GM20000 (cell line): ENCODE results near the gene ITGB4.

Experiments
- DNase-seq: peaks from one replicate; pipeline ENCODE4 v3.0.0; 2012; ENCODE audit warnings: low spot score
- TF ChIP-seq, protein P1 (sequence below): IDR thresholded peaks from 2 replicates; pipeline ENCODE4 v1.5.1; 2012; ENCODE audit warnings: mild to moderate bottlenecking, control low read depth; ENCODE audit errors: extremely low read depth, missing control alignments

The ITGB4 gene

DNA sequence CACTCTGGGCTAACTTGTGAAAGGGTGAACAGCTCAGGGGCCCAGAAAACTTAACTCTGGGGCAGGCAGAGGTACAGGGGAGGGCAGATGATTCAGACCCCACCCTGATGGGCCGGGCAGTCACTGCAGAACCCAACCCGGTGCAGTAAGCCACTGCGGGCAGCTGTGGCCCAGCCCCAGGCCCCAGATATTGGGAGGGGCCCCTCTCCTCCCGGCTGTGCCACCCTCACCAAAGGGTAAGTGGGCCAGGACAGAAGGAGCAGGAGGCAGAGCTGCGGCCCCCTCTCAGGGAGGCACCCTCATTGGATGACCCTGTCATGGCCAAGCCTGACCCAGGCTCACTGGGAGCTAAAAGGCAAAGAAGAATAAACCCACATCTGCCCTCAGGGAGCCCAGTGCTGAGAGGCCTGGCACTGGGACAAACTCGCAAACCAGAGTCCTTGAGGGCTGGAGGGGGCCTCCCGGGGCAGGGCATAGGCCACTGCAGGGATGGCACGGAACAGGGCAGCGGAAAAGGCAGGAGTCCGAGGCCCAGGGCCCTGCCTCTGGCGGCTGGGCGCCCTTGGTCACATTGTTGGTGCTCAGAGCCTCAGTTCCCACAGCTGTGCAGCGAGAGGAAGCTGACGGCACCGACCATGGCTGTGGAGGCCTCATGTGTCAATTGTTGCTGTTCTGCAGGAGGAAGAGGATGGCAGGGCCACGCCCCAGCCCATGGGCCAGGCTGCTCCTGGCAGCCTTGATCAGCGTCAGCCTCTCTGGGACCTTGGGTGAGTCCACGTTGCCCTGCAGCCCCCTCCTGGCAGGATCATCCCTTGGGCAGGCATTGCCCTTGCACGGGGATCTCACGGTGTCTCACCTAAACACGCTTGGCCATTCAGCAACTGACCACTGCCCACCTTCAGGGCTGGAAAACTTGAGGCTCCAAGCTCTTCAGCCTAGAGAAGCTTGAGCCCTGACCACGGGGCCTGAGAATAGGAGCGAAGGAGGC, 3.1 kb downstream of the ITGB4 start:
- DNase-seq: no peak
- TF ChIP-seq, protein P1, sequence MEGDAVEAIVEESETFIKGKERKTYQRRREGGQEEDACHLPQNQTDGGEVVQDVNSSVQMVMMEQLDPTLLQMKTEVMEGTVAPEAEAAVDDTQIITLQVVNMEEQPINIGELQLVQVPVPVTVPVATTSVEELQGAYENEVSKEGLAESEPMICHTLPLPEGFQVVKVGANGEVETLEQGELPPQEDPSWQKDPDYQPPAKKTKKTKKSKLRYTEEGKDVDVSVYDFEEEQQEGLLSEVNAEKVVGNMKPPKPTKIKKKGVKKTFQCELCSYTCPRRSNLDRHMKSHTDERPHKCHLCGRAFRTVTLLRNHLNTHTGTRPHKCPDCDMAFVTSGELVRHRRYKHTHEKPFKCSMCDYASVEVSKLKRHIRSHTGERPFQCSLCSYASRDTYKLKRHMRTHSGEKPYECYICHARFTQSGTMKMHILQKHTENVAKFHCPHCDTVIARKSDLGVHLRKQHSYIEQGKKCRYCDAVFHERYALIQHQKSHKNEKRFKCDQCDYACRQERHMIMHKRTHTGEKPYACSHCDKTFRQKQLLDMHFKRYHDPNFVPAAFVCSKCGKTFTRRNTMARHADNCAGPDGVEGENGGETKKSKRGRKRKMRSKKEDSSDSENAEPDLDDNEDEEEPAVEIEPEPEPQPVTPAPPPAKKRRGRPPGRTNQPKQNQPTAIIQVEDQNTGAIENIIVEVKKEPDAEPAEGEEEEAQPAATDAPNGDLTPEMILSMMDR: no peak

DNA sequence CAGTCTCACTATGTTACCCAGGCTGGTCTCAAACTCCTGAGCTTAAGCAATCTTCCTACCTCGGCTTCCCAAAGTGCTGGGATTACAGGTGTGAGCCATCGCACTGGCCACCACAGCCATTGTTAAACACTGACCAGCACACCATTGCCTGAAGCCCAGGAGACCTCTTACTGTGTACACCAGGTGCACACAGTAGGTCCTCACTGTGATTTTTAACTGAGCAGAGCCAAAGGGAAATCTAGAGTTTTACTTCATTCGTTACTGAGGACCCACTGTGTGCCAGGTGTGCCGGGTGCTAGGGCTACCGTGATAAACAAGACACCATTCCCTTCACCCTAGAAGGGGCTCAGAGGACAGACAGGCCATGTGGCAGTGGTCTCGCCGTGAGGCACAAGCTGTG, 4.2 kb downstream of the ITGB4 start:
- no peak for DNase-seq
- TF ChIP-seq, protein P1: no peak

DNA sequence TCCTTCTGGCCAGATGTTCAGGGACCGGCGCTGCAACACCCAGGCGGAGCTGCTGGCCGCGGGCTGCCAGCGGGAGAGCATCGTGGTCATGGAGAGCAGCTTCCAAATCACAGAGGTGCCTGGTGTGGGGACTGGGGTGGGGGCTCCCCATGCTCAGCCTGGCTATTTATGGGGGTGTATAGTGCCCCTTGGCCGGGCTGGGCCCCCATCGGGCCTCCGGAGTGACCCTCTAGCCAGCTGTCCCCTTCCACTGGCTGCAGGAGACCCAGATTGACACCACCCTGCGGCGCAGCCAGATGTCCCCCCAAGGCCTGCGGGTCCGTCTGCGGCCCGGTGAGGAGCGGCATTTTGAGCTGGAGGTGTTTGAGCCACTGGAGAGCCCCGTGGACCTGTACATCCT, 6.1 kb downstream of the ITGB4 start:
- DNase-seq: no peak
- TF ChIP-seq, protein P1: no peak

GRCh38 chr17:75729351-75729750, 8.1 kb downstream of the ITGB4 start:
- TF ChIP-seq, protein P1: no peak
- no peak for DNase-seq

DNA sequence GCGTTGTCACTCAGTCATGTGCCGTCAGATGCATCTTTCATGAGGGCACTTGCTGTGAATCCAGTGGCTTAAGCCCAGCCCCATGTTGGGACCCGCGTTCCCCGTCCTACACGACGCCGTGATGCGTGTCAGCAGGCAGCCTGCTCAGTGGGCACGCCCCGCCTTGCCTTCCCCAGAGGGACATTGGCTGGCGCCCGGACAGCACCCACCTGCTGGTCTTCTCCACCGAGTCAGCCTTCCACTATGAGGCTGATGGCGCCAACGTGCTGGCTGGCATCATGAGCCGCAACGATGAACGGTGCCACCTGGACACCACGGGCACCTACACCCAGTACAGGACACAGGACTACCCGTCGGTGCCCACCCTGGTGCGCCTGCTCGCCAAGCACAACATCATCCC, 8.8 kb downstream of the ITGB4 start:
- TF ChIP-seq, protein P1: no peak
- no peak for DNase-seq

GRCh38 chr17:75731086-75731715, 9.9 kb downstream of the ITGB4 start:
- TF ChIP-seq, protein P1: no peak
- no peak for DNase-seq

- no peak for DNase-seq
- TF ChIP-seq, protein P1: no peak
Observed at GRCh38 chr17:75731716-75732498, 10.6 kb downstream of the ITGB4 start.
